ENCODE measurements around the gene TFAP2C.

The TFAP2C gene

DNA sequence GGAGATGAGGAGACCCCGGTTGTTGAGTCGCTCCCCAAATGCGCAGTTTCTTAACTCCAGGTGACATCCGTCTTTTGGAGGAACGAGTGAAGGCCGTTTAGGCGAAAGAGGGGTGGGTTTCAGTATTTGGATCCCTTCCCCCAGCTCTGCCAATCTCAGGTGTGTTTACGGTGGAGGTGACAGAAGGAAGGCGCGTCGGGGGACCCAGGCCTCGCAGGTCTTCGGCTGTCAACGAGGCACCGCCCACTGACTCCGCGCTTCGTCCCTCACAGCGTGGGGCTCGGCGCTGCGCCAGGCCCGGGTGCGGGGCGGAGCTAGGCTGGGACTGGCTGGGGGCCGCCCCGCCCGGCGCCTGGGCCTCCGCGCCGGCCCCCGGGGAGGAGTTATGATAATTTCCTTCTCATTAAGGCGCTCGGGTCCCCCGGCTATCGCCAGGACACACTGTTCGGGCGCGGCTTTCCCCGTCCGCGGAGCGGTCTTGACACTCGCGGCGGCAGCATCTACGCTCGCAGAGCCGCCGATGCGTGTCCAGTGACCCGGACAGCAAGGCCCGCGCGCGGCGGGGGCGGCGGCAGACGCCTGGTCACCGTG is at the start of gene TFAP2C:
Gene TFAP2C, plus strand, starts transcription at position 434 of the 591 bp plus-strand sequence. CDS start 239 bp downstream, outside the sequence.
- peak; percentile 67 for DNase-seq

DNA sequence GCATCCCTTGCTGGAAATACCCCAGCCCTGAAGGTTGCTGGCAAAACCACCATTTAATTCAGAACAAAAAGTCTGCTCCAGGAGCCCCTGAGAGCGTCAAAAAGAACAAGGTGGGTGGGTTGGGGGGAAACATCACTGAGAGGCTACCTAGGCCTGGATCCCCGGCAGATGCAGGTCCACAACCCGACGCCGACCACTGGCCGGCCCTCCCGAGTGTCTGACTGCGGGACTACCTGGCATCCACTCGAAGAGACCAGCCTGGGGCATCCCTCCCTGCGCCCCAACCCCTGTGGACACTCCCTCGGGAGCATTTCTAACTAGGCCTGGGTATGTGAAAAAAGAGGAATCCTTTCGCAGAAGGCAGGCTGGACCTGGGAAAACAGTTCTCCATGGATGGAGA is 48.9 kb upstream of the TFAP2C start:
- no peak for DNase-seq

DNA sequence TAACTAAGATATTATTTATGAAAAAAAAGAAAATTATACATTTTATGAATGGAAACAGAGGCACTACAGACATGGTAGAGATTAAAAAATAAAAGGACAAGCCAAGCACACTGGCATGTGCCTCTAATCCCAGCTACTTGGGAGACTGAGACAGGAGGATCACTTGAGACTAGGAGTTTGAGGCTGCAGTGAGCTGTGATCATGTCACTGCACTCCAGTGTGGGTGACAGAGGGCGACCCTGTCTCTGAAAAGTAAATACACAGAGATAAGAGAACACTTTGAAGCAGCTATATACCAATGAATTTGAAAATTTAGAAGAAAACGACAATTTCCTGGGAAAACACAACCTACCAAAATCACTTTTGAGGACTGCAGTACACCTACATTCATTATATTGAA is 47.4 kb upstream of the TFAP2C start:
- no peak for DNase-seq

DNA sequence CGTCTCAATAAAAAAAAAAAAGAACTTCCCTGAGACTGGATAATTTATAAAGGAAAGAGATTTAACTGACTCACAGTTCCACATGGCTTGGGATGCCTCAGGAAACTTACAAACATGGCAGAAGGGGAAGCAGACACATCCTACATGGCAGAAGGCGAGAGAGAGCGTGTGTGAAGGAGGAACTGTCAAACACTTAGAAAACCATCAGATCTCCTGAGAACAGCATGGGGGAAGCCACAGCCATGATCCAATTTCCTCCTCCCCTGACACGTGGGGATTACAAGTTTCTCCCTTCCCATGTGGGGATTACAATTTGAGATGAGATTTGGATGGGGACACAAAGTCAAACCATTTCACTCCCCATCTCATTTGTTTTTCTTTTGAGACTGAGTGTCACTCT is 46.6 kb upstream of the TFAP2C start:
- DNase-seq, result no peak

DNA sequence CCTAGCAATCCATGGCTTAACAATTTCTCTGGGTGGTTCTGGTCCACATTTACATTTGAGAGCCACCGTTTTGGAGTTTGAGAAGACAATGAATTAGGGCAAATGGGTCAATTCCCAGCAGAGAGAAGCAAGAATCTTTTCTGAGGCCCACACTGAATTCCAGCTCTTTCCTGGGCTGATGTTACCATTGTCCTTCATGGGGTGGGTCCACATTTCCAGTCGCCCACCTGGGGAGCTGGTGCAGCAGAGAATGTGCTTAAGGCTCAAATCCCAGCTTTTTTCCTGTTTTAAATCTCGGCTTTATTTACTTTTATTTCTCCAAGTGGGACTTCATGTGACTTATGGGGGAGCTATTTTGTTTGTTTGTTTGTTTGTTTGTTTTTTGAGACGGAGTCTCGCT is 44.2 kb upstream of the TFAP2C start:
- no peak for DNase-seq

DNA sequence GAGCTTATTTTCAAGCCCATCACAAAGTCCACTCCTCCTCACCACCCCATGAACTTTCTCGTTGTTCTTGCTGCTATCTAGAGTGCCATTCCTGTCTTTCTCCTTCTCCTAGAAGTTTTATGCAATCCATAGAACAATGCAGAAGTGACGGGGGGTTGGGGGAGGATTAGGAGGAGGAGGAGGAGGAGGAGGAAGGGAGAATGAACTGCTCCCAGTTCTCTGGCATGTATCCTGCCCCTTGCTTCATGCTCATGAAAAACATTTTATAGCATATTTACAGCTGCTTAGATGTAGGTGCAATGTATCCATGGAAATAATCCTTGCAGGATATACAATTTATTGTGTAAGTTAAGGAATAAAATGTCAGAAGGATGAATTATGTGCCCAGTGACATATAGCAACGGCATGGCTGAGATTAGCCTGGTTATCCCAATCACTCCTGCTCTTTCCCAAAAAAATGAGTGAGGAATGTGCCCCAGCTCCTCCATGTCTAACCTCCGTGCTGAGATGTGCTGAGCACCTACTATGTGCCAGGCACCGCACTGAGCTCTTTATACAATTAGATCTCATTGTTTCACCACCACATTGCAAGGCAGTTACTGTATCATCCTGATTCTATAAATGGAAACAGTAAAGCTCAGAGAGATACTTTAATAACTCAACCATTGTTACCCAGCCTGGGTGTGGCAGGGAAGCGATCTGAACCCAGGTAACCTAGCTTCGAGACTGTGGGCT is 41.6 kb upstream of the TFAP2C start:
- no peak for DNase-seq

DNA sequence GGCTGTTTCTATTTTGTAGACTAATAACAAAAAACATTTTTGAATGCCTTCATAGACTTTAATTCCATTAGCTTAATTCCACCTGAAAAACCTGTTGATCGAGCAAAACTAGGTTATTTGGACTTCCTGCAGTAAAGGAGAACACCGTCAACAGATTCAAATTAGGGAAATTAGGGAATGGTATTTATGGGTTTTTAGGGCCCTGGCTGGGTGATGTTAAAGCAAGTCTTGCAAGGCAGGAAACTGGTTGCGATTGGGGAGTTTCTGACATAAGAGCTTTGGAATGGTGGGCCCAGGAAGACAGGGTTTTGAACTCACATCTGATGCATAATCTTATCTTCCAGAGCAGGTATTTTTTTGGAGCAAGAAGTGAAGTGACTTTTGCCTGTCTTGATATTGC is 40.1 kb upstream of the TFAP2C start:
- DNase-seq, result no peak

DNA sequence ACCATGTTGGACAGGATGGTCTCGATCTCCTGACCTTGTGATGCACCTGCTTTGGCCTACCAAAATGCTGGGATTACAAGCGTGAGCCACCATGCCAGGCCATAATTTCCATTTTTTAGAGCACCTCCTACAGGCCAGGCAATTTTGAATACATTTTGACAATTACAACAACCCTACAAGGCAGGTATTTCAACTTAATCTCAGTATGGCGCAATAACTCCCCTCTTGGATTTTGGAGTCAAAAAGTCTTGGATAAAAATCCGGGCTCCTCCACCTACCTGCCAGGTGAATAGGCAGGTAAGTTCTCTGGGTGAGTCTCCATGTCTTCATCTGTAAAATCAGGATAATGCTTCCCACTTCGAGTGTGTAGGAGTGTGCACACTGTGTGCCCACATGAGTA is 39.5 kb upstream of the TFAP2C start:
- no peak for DNase-seq

DNA sequence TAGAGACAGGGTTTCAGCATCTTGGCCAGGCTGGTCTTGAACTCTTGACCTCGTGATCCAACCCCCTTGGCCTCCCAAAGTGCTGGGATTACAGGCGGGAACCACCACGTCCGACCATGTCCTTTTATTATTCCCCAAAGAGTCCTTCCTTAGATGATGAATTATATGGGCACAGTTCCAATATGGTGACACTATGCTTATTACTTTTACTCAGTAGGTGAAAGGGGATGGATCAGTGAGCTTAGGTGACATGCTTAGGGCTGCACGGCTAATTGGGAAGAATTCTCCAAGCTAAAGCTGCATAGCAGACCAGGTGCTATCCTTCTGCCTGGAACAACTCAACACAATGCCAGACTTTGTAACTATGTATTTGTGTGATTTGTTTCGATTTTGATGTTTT is 38.2 kb upstream of the TFAP2C start:
- no peak for DNase-seq

DNA sequence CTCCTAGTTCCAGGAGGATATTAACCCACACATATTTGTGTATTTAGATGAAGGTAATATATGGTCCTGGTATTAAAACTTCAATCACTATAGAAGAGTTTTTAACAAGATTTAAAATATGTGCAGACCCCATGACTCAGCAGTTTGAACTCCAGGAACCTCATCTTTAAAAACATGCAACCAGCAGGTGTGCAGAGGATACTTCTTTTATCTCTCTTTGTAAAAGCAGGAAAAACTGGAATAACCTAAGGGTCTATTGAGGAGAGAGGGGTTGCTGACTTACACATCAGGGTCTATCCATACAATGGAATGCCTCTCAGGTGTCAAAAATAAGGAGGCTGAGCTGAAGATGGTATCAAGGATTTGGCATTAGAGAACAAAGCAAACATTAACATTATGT is 36.9 kb upstream of the TFAP2C start:
- DNase-seq, result no peak

DNA sequence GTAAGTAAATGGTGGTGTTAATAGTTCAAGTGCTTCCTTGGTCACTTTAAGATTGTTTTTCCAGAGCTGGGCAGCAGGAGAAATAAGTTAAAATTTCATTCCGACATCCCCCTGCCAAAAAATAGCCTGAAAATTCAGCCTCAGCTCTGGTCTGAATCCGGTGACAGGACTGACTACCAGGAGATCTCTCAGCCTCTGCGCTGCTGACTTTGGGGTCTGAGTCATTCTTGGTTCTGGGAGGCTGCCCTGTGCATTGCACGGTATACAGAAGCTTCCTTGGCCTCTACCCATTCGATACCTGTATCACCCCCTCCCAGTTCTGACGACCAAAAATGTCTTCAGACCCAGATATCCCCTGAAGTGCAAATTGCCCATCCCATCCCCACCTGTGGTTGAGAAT is 36.3 kb upstream of the TFAP2C start:
- no peak for DNase-seq

DNA sequence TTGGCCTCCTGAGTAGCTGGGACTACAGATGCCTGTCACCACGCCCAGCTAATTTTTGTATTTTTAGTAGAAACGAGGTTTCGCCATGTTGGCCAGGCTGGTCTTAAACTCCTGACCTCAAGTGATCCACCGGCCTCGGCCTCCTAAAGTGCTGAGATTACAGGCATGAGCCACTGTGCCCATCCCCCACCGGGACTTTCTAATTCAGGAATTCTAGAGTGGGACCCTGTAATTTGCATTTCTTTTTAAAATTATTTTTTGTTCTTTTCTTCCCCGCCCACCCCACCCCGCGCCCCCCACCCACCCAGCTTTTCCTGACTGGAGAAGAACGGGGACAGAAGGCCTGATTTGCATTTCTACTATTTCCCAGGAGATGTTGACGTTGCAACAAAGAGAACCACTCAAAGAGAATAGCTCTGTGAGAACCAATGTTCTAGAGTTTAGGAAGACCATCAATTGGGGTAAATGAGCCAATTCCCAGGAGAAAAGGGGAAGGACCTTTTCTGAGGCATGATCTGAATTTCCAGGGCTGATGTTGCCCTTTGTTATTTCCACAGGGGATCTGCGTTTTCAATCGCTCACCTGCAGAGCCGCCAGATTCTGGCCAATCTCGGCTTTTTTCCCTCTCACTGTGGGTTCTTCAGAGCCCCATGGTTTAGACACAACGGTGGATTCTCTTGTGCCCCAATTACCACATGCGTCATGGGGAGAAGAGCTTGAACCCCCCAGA is 33.2 kb upstream of the TFAP2C start:
- no peak for DNase-seq

DNA sequence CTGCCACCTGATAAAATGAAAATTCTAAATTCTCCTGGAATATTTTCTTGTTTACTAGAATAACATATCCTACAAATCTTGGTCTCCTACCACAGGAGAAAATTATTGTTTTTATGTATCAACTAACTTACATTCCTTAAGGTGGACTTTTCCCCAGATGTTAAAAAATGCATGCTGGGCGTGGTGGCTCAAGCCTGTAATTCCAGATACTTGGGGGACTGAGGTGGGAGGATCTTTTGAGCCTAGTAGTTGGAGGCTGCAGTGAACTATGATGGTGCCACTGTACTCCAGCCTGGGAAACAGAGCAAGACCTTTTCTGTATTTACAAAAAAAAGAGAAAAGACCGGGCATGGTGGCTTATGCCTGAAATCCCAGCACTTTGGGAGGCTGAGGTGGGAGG is 27.9 kb upstream of the TFAP2C start:
- DNase-seq, result no peak

DNA sequence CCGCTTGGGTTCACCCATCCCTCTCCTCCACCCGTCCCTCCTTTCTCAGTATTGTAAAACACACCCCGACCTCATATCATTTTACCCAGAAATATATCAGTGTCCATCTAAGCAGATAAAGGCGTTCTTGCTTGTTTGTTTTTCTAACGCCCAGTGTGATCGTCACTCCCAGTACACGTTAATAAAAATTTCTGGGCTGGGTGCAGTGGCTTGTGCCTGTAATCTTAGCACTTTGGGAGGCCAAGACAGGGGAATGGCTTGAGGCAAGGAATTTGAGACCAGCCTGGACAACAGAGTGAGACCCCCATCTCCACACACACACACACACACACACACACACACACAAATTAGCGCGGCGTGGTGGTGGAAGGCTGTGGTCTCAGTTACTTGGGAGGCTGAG is 24.4 kb upstream of the TFAP2C start:
- no peak for DNase-seq

DNA sequence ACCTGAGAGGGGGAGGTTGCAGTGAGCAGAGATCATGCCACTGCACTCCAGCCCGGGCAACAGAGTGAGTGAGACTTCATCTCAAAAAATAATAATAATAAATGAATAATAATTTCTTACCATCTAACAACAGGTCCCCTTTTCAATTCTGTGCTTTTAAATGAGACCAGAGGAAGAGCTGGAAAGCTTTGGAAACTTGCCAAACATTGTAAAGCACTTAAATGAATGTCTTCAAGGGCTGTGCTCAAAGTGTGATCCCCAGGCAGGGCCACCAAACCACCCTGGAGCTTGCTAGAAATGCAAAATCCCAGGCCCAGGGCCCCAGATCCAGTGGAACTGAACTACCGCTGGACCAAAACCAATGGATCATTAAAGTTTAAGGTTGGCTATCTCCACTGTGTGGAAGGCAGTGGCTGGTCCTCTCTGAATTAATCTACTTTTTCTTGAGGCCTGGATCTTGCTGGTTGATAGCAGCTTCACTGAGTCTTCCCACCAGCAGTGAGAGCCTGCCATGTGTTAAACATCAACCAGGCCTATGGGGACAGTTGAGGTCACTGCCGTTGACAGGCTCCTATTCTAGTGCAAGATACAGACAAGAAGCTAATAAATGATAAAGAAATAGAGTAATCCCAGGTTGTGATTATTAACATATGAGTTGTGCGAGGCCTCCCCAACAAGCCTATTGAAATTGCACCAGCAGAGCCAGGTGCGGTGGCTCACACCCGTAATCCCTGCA is 23.7 kb upstream of the TFAP2C start:
- DNase-seq, result no peak

DNA sequence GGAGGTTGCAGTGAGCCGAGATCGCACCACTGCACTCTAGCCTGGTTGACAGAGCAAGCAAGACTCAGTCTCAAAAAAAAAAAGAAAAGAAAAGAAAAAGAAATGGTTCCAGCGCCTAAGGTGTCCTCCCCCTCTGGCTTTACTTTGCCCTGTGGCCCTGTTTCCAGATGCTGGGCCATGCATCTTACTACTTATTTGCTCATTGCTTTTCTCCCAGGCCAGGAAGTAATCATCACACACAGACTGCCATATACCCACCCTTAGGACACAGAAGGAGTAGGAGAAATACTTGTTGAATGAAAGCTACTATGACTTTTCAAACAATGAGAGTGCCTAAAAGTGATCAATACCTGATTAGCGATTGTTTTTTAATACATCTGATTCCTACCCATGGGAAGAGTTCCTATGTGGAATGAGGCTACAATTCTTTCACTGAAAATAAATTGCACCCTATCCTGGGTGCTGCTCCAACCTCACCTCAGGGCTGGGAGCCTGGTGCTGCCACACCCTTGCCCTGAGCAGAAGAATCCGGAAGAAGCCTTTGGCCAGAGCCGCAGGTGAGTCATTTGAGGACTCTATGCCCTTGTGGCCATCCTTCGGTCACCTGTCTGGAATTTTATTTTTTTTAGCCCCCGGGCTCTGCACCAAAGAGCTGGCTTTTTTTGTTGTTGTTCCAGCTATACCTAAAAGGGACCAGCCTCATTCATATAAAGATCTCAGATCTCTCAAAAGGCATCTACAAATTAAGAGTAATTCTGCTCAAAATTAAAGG is 22.7 kb upstream of the TFAP2C start:
- no peak for DNase-seq

DNA sequence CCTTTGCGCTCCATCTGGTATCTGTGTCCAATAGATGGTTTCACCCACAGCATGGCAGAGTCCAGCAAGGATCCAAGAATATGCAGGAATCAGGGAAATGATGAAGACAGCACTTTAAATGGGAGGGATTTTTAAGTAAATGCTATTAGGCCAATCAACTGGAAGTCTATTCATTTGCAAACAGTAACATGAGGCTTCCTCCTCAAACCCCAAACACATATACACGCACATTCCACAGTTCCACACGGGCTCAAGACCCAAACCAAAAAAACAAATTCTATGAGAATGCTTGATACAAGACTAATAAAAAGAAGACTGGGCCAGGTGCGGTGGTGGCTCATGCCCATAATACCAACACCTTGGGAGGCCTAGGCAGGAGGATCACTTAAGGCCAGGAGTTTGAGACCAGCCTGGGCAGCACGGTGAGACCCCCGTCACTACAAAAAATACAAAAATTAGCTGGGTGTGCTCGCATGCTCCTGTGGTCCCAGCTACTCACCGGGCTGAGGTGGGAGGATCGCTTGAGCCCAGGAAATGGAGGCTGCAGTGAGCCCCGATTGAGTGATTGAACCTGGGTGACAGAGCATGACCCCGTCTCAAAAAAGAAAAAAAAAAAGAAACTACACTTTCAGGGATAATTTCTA is 21.9 kb upstream of the TFAP2C start:
- DNase-seq, result no peak

DNA sequence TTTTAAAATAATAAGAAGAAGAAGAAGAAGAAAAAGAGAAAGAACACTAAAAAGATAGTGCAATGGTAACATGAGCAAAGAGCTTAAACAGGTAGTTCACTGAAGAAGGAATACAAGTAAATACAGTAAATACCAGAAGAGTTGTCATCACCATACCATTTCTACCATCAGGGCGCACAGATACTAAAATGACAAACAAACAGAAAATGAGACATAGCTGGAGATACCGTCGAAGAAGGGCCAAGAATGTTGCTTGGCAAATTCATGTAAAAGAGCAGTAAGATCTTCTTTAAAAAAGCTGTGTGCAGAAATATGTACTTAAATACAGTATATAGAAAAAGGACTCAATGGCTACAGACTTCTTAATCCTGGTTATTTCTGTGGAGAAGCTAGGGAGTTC is 20.7 kb upstream of the TFAP2C start:
- no peak for DNase-seq

DNA sequence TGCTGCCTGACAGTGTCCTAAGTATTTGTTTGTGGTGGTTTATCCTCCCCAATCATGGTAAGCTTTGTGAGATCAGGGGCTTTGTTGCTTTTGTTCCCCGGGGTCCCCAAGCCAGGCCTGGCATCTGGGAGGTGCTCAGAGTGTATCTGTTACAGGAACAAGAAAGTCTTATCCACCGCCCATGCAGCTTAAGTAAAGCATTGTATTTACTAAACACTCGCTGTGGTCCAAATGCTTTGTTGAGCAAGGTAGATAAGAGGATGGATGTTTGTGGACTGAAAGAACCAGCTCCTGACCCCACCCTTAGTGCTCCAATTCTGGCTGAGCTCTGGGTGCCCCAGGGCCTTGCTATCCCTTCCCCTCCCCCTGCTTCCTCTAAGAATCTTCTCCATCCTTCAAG is 19.8 kb upstream of the TFAP2C start:
- no peak for DNase-seq

DNA sequence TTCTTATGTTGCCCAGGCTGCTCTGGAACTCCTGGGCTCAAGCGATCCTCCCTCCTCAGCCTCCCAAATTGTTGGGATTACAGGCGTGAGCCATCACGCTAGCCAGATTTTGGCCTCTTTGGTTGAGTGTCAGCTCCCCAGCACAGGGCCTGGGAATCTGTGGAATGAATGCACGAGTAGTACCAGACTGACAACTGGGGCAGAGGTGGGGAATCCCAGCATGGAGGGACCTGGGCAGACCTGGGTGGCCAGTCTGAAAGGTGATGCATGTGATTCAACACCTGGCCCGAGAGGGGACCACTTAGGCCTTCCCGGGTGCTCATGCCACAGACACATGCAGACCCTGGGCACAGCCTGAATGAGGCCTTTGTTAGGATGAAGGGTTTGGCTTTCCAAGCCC is 19.0 kb upstream of the TFAP2C start:
- no peak for DNase-seq

DNA sequence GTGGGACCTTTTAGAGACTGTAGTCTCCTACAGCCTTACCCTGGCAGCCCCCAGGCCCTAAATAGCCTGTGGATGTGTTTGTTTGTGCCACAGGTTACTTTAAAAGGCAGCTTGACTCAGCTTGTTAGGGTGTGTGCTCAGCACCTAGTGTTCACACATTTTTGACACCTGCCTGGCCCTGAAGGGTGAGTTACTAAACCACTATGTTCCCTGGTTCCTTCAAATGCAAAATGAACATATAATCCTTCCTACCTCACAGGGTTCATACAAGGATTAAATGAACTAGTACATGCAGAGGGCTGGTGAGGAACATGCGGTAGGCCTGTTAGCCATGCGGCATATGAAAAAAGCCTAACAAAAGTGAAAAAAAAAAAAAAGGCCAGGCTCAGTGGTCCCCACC is 14.9 kb upstream of the TFAP2C start:
- no peak for DNase-seq

DNA sequence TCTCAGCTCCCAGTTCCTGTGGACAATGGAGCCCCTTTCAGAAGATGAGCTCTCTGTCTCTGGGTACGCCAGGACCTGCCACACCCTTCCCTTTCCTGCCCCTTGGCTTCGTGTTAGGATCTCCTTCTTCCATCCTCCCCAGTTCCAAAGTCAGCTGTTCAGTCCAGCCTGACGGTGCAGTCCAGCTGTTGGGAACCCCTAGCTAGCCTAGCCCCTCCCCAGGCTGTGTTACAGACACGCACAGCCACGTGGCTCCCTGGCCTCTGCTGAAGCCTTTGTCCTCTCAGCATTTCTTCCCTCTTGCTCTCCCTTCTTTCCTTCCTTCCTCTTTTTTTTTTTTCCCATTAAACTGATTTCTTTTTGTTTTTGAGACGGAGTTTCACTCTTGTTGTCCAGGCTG is 12.4 kb upstream of the TFAP2C start:
- no peak for DNase-seq

Data from activated CD8-positive, alpha-beta memory T cell treated with anti-CD3 and anti-CD28 coated beads, Interleukin-2, amount 50 U/mL, for 48 hours (primary cell).